ENCODE data around the gene SCTR.

Gene SCTR

GRCh38 chr2:119486196-119486827 lies 38.0 kb downstream of the SCTR start:
- Histone ChIP-seq H3K27ac (ENCODE audit: low read length, poor library complexity, severe bottlenecking) (peak overlapping the region; percentile 61), H3K9me3 (ENCODE audit: control insufficient read depth, low read length) (no peaks in the 10 kb centered on the region), H2BK5ac (ENCODE audit: low read depth, low read length, poor library complexity, severe bottlenecking) (no peak overlapping the region), H3K9ac (ENCODE audit: low read length) (no peak overlapping the region), H2BK12ac (ENCODE audit: low read length in 2 of 2) (no peak overlapping the region), H2AK5ac (ENCODE audit: low read length, severe bottlenecking) (peak overlapping the region; percentile 14), H3K4me1 (ENCODE audit: control insufficient read depth, insufficient read depth, low read depth, low read length) (peaks cover 70% of the 10 kb centered on the region), H3K18ac (ENCODE audit: low read depth in 1 of 2, low read length in 2 of 2) (no peak overlapping the region), H3K27me3 (ENCODE audit: control insufficient read depth in 1 of 2, insufficient read depth in 1 of 2, low read length in 2 of 2) (peaks cover 0 to 75% of the 10 kb centered on the region in 2 experiments), H3K4ac (ENCODE audit: low read depth in 1 of 2, low read length in 2 of 2) (no peak overlapping the region), H4K91ac (ENCODE audit: low read length) (no peak overlapping the region), H4K8ac (ENCODE audit: low read length) (no peak overlapping the region), H3K14ac (ENCODE audit: low read length in 2 of 2) (no peak overlapping the region), H3K4me3 (ENCODE audit: insufficient read depth in 1 of 2, low read depth in 1 of 2, low read length in 2 of 2) (no peak overlapping the region), H3K23ac (ENCODE audit: low read length in 2 of 2) (no peak overlapping the region), H3K36me3 (ENCODE audit: control insufficient read depth in 1 of 2, insufficient read depth in 2 of 2, low read depth in 1 of 2, low read length in 2 of 2) (no peaks in the 10 kb centered on the region), H3K79me1 (replicated peaks; ENCODE audit: low read length, poor library complexity, severe bottlenecking) (peaks cover 1% of the 10 kb centered on the region), H2AFZ (ENCODE audit: low read depth, low read length) (no peak overlapping the region), H2BK120ac (ENCODE audit: low read depth, low read length) (no peak overlapping the region), H2BK15ac (ENCODE audit: low read depth, poor library complexity, severe bottlenecking) (no peak overlapping the region), H3K4me2 (ENCODE audit: low read length, poor library complexity, severe bottlenecking) (no peak overlapping the region)
- DNase-seq: no peak
- WGBS: 88% methylated on average over 8 of the region's 10 CpGs

GRCh38 chr2:119485336-119486110 lies 38.8 kb downstream of the SCTR start:
- Histone ChIP-seq H3K23ac (ENCODE audit: low read length in 2 of 2) (no peak overlapping the region), H3K79me1 (replicated peaks; ENCODE audit: low read length, poor library complexity, severe bottlenecking) (no peaks in the 10 kb centered on the region), H3K4me3 (ENCODE audit: insufficient read depth in 1 of 2, low read depth in 1 of 2, low read length in 2 of 2) (no peak overlapping the region), H3K9ac (ENCODE audit: low read length) (no peak overlapping the region), H3K27ac (ENCODE audit: low read length, poor library complexity, severe bottlenecking) (no peak overlapping the region), H3K14ac (ENCODE audit: low read length in 2 of 2) (no peak overlapping the region), H3K18ac (ENCODE audit: low read depth in 1 of 2, low read length in 2 of 2) (no peak overlapping the region), H2BK12ac (ENCODE audit: low read length in 2 of 2) (no peak overlapping the region), H3K27me3 (ENCODE audit: control insufficient read depth in 1 of 2, insufficient read depth in 1 of 2, low read length in 2 of 2) (peaks cover 0 to 77% of the 10 kb centered on the region in 2 experiments), H3K4me1 (ENCODE audit: control insufficient read depth, insufficient read depth, low read depth, low read length) (peaks cover 62% of the 10 kb centered on the region), H2BK5ac (ENCODE audit: low read depth, low read length, poor library complexity, severe bottlenecking) (no peak overlapping the region), H3K9me3 (ENCODE audit: control insufficient read depth, low read length) (no peaks in the 10 kb centered on the region), H2BK120ac (ENCODE audit: low read depth, low read length) (no peak overlapping the region), H3K4ac (ENCODE audit: low read depth in 1 of 2, low read length in 2 of 2) (no peak overlapping the region), H4K91ac (ENCODE audit: low read length) (no peak overlapping the region), H2BK15ac (ENCODE audit: low read depth, poor library complexity, severe bottlenecking) (no peak overlapping the region), H2AK5ac (ENCODE audit: low read length, severe bottlenecking) (peak overlapping the region; percentile 47), H2AFZ (ENCODE audit: low read depth, low read length) (no peak overlapping the region), H4K8ac (ENCODE audit: low read length) (no peak overlapping the region), H3K36me3 (ENCODE audit: control insufficient read depth in 1 of 2, insufficient read depth in 2 of 2, low read depth in 1 of 2, low read length in 2 of 2) (no peaks in the 10 kb centered on the region), H3K4me2 (ENCODE audit: low read length, poor library complexity, severe bottlenecking) (no peak overlapping the region)
- DNase-seq: no peak
- WGBS: 92% methylated on average over 12 of the region's 12 CpGs

DNA sequence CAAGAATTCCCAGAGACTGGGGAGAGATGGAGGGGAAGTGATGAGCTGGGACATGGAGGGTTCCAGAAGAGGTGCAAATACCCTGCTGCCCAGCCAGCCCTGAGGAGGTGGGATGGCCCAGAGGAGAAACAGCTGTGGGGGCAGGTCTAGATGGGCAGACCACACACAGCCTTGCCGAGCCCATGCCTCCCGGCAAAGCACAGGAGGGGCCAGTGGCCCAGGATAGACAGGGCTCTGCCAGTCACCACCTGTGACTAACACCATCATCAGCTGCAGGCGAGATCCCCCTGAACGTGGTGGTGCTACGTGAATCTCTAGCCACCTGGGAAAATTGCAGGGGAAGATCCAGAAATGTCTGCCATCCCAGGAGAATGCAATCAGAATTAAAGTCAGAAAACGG lies 39.4 kb downstream of the SCTR start:
- H2AK5ac ChIP-seq (ENCODE audit: low read length, severe bottlenecking): no peak overlapping the region
- H2BK15ac ChIP-seq (ENCODE audit: low read depth, poor library complexity, severe bottlenecking): no peak overlapping the region
- no peaks in the 10 kb centered on the region for H3K9me3 ChIP-seq (ENCODE audit: control insufficient read depth, low read length)
- H3K4me2 ChIP-seq (ENCODE audit: low read length, poor library complexity, severe bottlenecking): no peak overlapping the region
- H3K27ac ChIP-seq (ENCODE audit: low read length, poor library complexity, severe bottlenecking): no peak overlapping the region
- H3K27me3 ChIP-seq (ENCODE audit: control insufficient read depth in 1 of 2, insufficient read depth in 1 of 2, low read length in 2 of 2): peaks cover 0 to 77% of the 10 kb centered on the region in 2 experiments
- no peak for DNase-seq
- no peak overlapping the region for H4K91ac ChIP-seq (ENCODE audit: low read length)
- no peak overlapping the region for H3K18ac ChIP-seq (ENCODE audit: low read depth in 1 of 2, low read length in 2 of 2)
- no peak overlapping the region for H3K4me3 ChIP-seq (ENCODE audit: insufficient read depth in 1 of 2, low read depth in 1 of 2, low read length in 2 of 2)
- H3K4ac ChIP-seq (ENCODE audit: low read depth in 1 of 2, low read length in 2 of 2): no peak overlapping the region
- no peak overlapping the region for H2BK12ac ChIP-seq (ENCODE audit: low read length in 2 of 2)
- H3K36me3 ChIP-seq (ENCODE audit: control insufficient read depth in 1 of 2, insufficient read depth in 2 of 2, low read depth in 1 of 2, low read length in 2 of 2): no peaks in the 10 kb centered on the region
- H2AFZ ChIP-seq (ENCODE audit: low read depth, low read length): no peak overlapping the region
- no peaks in the 10 kb centered on the region for H3K79me1 ChIP-seq (replicated peaks; ENCODE audit: low read length, poor library complexity, severe bottlenecking)
- no peak overlapping the region for H2BK5ac ChIP-seq (ENCODE audit: low read depth, low read length, poor library complexity, severe bottlenecking)
- H3K9ac ChIP-seq (ENCODE audit: low read length): no peak overlapping the region
- WGBS: 86% methylated on average over 6 of the region's 6 CpGs
- no peak overlapping the region for H3K23ac ChIP-seq (ENCODE audit: low read length in 2 of 2)
- no peak overlapping the region for H3K14ac ChIP-seq (ENCODE audit: low read length in 2 of 2)
- H2BK120ac ChIP-seq (ENCODE audit: low read depth, low read length): no peak overlapping the region
- H3K4me1 ChIP-seq (ENCODE audit: control insufficient read depth, insufficient read depth, low read depth, low read length): peaks cover 56% of the 10 kb centered on the region
- no peak overlapping the region for H4K8ac ChIP-seq (ENCODE audit: low read length)

DNA sequence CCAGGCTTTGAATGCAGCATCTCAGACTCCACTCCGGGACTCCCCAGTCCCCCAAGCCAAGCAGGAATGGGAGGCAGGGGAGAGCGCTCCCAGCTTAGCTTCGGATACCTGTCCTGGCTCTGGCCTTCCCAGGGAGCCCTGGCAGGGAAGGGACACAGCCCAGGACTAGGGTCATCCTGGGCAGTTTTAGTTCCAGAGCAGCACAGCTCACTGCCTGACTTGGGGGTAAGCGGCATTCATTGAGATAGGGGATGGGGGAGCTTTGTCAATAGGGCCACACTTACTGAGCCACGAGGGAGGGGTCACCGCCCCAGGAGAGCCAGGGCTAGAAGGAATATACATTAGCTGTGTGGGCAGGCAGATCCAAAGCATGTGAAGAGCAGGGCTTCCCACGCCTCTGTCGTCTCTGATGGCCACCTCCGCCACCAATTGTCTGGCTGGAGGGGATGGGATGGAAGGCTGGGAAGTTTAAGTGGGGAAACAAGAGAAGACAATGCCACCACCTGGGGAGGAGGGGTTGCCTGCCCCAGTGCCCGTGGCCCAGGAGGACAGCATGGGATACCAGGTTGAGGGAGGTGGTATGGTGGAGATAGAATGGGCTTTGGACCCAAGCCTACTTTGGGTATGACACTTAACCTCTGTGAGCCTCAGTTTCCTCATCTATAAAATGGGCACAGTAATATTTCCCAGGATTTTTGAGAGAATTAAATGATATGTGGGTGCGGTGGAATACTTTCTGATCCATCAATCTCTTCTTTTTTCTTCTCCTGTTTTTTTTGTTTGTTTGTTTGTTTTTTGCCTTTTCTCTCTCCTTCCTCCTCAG lies 40.2 kb downstream of the SCTR start:
- 89% methylated on average over 10 of the region's 11 CpGs for WGBS

More for the DNA sequence above, 40.2 kb downstream of the SCTR start:
- Histone ChIP-seq H3K4me2 (ENCODE audit: low read length, poor library complexity, severe bottlenecking) (no peak overlapping the region), H2AFZ (ENCODE audit: low read depth, low read length) (no peak overlapping the region), H2BK120ac (ENCODE audit: low read depth, low read length) (no peak overlapping the region), H2AK5ac (ENCODE audit: low read length, severe bottlenecking) (peak overlapping the region; percentile 80), H3K4ac (ENCODE audit: low read depth in 1 of 2, low read length in 2 of 2) (no peak overlapping the region), H2BK15ac (ENCODE audit: low read depth, poor library complexity, severe bottlenecking) (no peak overlapping the region), H4K91ac (ENCODE audit: low read length) (no peak overlapping the region), H3K9ac (ENCODE audit: low read length) (no peak overlapping the region), H3K27me3 (ENCODE audit: control insufficient read depth in 1 of 2, insufficient read depth in 1 of 2, low read length in 2 of 2) (peaks cover 0 to 77% of the 10 kb centered on the region in 2 experiments), H3K4me3 (ENCODE audit: insufficient read depth in 1 of 2, low read depth in 1 of 2, low read length in 2 of 2) (no peak overlapping the region), H3K9me3 (ENCODE audit: control insufficient read depth, low read length) (no peaks in the 10 kb centered on the region), H3K23ac (ENCODE audit: low read length in 2 of 2) (no peak overlapping the region), H3K4me1 (ENCODE audit: control insufficient read depth, insufficient read depth, low read depth, low read length) (peaks cover 53% of the 10 kb centered on the region), H2BK5ac (ENCODE audit: low read depth, low read length, poor library complexity, severe bottlenecking) (peak overlapping the region; percentile 22), H3K14ac (ENCODE audit: low read length in 2 of 2) (no peak overlapping the region), H2BK12ac (ENCODE audit: low read length in 2 of 2) (no peak overlapping the region), H4K8ac (ENCODE audit: low read length) (no peak overlapping the region), H3K18ac (ENCODE audit: low read depth in 1 of 2, low read length in 2 of 2) (no peak overlapping the region), H3K27ac (ENCODE audit: low read length, poor library complexity, severe bottlenecking) (no peak overlapping the region), H3K36me3 (ENCODE audit: control insufficient read depth in 1 of 2, insufficient read depth in 2 of 2, low read depth in 1 of 2, low read length in 2 of 2) (no peaks in the 10 kb centered on the region), H3K79me1 (replicated peaks; ENCODE audit: low read length, poor library complexity, severe bottlenecking) (no peaks in the 10 kb centered on the region)
- DNase-seq: no peak

Data from mesenchymal stem cell (in vitro differentiated cells and primary cell).